IPS-NIHi11 (cell line): ENCODE results near the gene CACNA2D4.

Experiments
- DNase-seq: peaks from one replicate; pipeline ENCODE4 v3.0.0; 2012; ENCODE audit warnings: mixed read lengths, low spot score

Gene CACNA2D4

GRCh38 chr12:1888923-1889322, 29.5 kb downstream of the CACNA2D4 start:
- DNase-seq = no peak

- DNase-seq = no peak
These were observed 31.9 kb downstream of the CACNA2D4 start for GRCh38 chr12:1886396-1887008.

GRCh38 chr12:1885599-1886245, 32.7 kb downstream of the CACNA2D4 start:
- no peak for DNase-seq

- DNase-seq = no peak
These were observed 33.3 kb downstream of the CACNA2D4 start for GRCh38 chr12:1885082-1885596.

- no peak for DNase-seq
These were observed 33.8 kb downstream of the CACNA2D4 start for GRCh38 chr12:1884651-1885050.

GRCh38 chr12:1883513-1883912, 34.9 kb downstream of the CACNA2D4 start:
- DNase-seq = no peak

- DNase-seq = no peak
These were observed 35.5 kb downstream of the CACNA2D4 start for GRCh38 chr12:1882850-1883470.

GRCh38 chr12:1882405-1882804, 36.0 kb downstream of the CACNA2D4 start:
- DNase-seq = no peak

GRCh38 chr12:1881936-1882335, 36.5 kb downstream of the CACNA2D4 start:
- no peak for DNase-seq

GRCh38 chr12:1881301-1881700, 37.2 kb downstream of the CACNA2D4 start:
- peak; percentile 1 for DNase-seq

- peak; percentile 1 for DNase-seq
These were observed 37.6 kb downstream of the CACNA2D4 start for GRCh38 chr12:1880876-1881275.

GRCh38 chr12:1880153-1880845, 38.2 kb downstream of the CACNA2D4 start:
- peak; percentile 2 for DNase-seq

- no peak for DNase-seq
These were observed 38.8 kb downstream of the CACNA2D4 start for GRCh38 chr12:1879633-1880032.

- peak; percentile 6 for DNase-seq
These were observed 39.8 kb downstream of the CACNA2D4 start for GRCh38 chr12:1878695-1879094.

GRCh38 chr12:1878214-1878613, 40.2 kb downstream of the CACNA2D4 start:
- DNase-seq = peak; percentile 4

GRCh38 chr12:1877169-1877878, 41.1 kb downstream of the CACNA2D4 start:
- peak; percentile 2 for DNase-seq

- DNase-seq = no peak
These were observed 42.4 kb downstream of the CACNA2D4 start for GRCh38 chr12:1876086-1876485.

- peak; percentile 3 for DNase-seq
These were observed 42.8 kb downstream of the CACNA2D4 start for GRCh38 chr12:1875608-1876007.

- DNase-seq = no peak
These were observed 44.6 kb downstream of the CACNA2D4 start for GRCh38 chr12:1873531-1874510.

- no peak for DNase-seq
These were observed 46.0 kb downstream of the CACNA2D4 start for GRCh38 chr12:1872448-1872847.

- DNase-seq = no peak
These were observed 46.5 kb downstream of the CACNA2D4 start for GRCh38 chr12:1872001-1872400.
